ENCODE data around the gene AUP1.

The AUP1 gene

DNA sequence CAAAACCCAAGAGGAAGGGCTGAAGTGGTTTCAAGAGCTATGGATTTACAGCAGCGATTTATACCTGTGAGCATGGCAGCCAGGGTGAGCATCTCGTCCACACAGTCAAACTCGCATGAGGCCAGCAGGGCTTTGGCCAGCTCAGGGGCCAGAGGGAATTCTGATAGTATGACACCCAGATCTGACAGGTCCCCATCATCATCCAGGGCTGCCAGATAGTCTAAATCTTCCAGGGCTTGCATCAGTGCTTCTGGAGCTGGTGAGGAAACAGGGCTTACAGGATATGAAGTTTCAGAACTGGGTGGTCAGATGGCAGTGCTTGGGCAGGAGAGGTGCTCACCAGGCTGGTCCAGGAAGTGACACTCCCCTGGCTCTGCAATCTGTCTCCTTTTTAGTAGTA lies 7.0 kb downstream of the AUP1 start:
- no peaks in the 10 kb centered on the region for H3K27me3 ChIP-seq (ENCODE audit: low read length)
- no peak overlapping the region for H3K27ac ChIP-seq (ENCODE audit: low read depth, low read length)
- H2AFZ ChIP-seq (ENCODE audit: low read depth, low read length, severe bottlenecking) = no peak overlapping the region

GRCh38 chr2:74516650-74517049 lies 12.9 kb downstream of the AUP1 start:
- Histone ChIP-seq H3K4me3 (ENCODE audit: insufficient read depth, low read length, poor library complexity, severe bottlenecking) (no peak overlapping the region), H3F3A (ENCODE audit: insufficient read depth) (no peaks in the 10 kb centered on the region), H3K27ac (ENCODE audit: low read depth, low read length) (no peak overlapping the region), H3K9me3 (ENCODE audit: insufficient read depth, low read length) (no peaks in the 10 kb centered on the region), H3K36me3 (ENCODE audit: low read length) (no peaks in the 10 kb centered on the region), H2AFZ (ENCODE audit: low read depth, low read length, severe bottlenecking) (no peak overlapping the region), H4K20me1 (ENCODE audit: low read depth, low read length) (no peaks in the 10 kb centered on the region), H3K4me2 (ENCODE audit: low read depth, low read length, poor library complexity, severe bottlenecking) (no peak overlapping the region), H3K27me3 (ENCODE audit: low read length) (no peaks in the 10 kb centered on the region), H3K9ac (ENCODE audit: low read length) (no peak overlapping the region), H3K9me2 (replicated peaks; ENCODE audit: insufficient read depth, low read length) (no peaks in the 10 kb centered on the region), H3K79me2 (ENCODE audit: insufficient read depth, low read length) (no peaks in the 10 kb centered on the region)
- TF ChIP-seq EZH2phosphoT487 (conservative IDR thresholded peaks at IDR 0.05; ENCODE audit: low read length) (no peak), CTCF (IDR thresholded peaks at IDR 0.05; ENCODE audit: insufficient read depth, low read length, poor library complexity, severe bottlenecking) (no peak)

More for the DNA sequence above, 7.0 kb downstream of the AUP1 start:
- Histone ChIP-seq H3F3A (ENCODE audit: insufficient read depth) (0 out of 2 replicates have a peak, but pooled peaks cover 6% of the 10 kb centered on the region), H3K9ac (ENCODE audit: low read length) (no peak overlapping the region), H4K20me1 (ENCODE audit: low read depth, low read length) (no peaks in the 10 kb centered on the region), H3K9me3 (ENCODE audit: insufficient read depth, low read length) (no peaks in the 10 kb centered on the region), H3K36me3 (ENCODE audit: low read length) (peaks cover 11% of the 10 kb centered on the region), H3K9me2 (replicated peaks; ENCODE audit: insufficient read depth, low read length) (no peaks in the 10 kb centered on the region), H3K4me2 (ENCODE audit: low read depth, low read length, poor library complexity, severe bottlenecking) (no peak overlapping the region), H3K4me3 (ENCODE audit: insufficient read depth, low read length, poor library complexity, severe bottlenecking) (no peak overlapping the region), H3K79me2 (ENCODE audit: insufficient read depth, low read length) (no peaks in the 10 kb centered on the region; the same call in 1 of the 2 replicates)
- TF ChIP-seq CTCF (IDR thresholded peaks at IDR 0.05; ENCODE audit: insufficient read depth, low read length, poor library complexity, severe bottlenecking) (no peak), EZH2phosphoT487 (conservative IDR thresholded peaks at IDR 0.05; ENCODE audit: low read length) (no peak)

GRCh38 chr2:74515981-74516633 lies 13.4 kb downstream of the AUP1 start:
- no peak overlapping the region for H2AFZ ChIP-seq (ENCODE audit: low read depth, low read length, severe bottlenecking)
- H4K20me1 ChIP-seq (ENCODE audit: low read depth, low read length) = no peaks in the 10 kb centered on the region
- H3K36me3 ChIP-seq (ENCODE audit: low read length) = no peaks in the 10 kb centered on the region
- no peaks in the 10 kb centered on the region for H3K27me3 ChIP-seq (ENCODE audit: low read length)
- no peak overlapping the region for H3K27ac ChIP-seq (ENCODE audit: low read depth, low read length)
- H3K9ac ChIP-seq (ENCODE audit: low read length) = no peak overlapping the region
- H3F3A ChIP-seq (ENCODE audit: insufficient read depth) = no peaks in the 10 kb centered on the region
- TF ChIP-seq CTCF (IDR thresholded peaks at IDR 0.05; ENCODE audit: insufficient read depth, low read length, poor library complexity, severe bottlenecking) (no peak), EZH2phosphoT487 (conservative IDR thresholded peaks at IDR 0.05; ENCODE audit: low read length) (no peak)
- no peak overlapping the region for H3K4me3 ChIP-seq (ENCODE audit: insufficient read depth, low read length, poor library complexity, severe bottlenecking)
- H3K4me2 ChIP-seq (ENCODE audit: low read depth, low read length, poor library complexity, severe bottlenecking) = no peak overlapping the region
- H3K9me2 ChIP-seq (replicated peaks; ENCODE audit: insufficient read depth, low read length) = no peaks in the 10 kb centered on the region
- no peaks in the 10 kb centered on the region for H3K9me3 ChIP-seq (ENCODE audit: insufficient read depth, low read length)
- no peaks in the 10 kb centered on the region for H3K79me2 ChIP-seq (ENCODE audit: insufficient read depth, low read length)
